HG03457 (cell line): ENCODE measurements around the gene DIP2A.

Experiments
- ATAC-seq: cut with Tn5 transposase; IDR thresholded peaks from one replicate; pipeline ENCODE4 v1.9.1; 2021; ENCODE audit warnings: moderate number of reproducible peaks; ENCODE audit not compliant: unreplicated experiment

DIP2A gene

DNA sequence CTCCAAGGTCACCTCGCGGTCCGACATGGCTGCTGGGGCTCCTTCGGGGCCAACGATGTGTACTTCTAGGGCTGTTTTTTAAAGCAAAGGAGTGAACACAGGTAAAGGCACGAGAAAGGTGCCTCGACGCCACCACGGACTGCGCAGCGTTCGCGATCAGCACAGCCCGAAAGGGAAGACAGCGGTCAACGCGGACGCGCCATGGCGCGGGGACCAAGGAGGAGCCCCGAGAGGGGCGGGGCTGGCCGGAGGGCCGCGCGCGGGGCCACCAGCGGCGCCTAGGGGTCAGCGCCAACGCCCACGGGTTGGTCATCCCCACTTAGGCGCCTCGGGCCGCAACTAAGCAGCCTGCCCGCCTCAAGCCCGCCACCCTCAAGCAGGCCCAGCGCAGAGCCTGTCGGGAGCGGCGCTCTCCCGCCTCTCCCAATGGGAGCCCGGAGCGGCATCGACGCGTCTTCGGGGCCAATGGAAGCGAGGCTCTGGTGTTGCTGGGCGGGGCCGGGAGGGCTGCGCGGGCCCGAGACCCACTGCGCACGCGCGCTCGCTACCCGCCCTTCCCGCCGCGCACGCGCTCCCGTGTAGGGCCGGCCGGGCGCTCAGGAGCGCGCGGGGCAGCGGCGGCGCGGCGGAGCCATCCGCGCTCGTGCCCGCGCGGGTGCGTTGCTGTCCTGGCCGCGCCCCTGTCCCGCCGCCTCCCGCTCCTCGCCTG, at the start of gene DIP2A:
Gene DIP2A (plus strand): TSS at position 577 of the 709 bp plus-strand sequence. CDS start 241 bp downstream, outside the sequence.
- ATAC-seq = peak; percentile 79

- no peak for ATAC-seq
Measured at GRCh38 chr21:46409641-46410406, 48.9 kb upstream of the DIP2A start.

DNA sequence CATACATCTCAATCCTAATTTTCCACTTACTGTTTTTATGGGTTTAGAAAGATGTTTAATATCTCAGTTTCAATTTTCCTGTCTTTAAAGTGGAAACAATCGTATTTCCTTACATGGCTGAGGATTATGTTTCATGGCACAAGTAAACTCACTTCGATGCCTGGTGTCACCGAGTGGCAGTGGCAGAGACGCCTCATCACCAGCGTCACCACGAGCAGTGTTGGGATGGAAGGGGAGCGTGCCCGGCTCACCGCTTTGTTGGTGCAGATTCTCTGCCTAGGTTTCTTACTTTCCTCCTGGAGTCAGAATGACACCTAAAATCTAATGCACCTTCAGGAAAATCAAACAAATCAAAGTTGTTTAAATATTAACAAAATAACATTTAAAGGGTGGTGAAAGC, 48.2 kb upstream of the DIP2A start:
- no peak for ATAC-seq

DNA sequence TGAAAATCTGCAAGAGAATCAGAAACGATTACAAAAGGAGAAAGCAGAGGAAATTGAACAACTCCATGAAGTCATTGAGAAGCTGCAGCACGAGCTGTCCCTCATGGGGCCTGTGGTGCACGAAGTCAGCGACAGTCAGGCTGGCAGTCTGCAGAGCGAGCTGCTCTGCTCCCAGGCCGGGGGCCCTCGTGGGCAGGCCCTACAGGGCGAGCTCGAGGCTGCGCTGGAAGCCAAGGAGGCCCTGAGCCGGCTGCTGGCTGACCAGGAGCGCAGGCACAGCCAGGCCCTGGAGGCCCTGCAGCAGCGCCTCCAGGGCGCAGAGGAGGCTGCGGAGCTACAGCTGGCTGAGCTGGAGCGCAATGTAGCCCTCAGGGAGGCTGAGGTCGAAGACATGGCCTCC, 47.5 kb upstream of the DIP2A start:
- ATAC-seq = no peak

GRCh38 chr21:46411691-46412090, 47.0 kb upstream of the DIP2A start:
- no peak for ATAC-seq

DNA sequence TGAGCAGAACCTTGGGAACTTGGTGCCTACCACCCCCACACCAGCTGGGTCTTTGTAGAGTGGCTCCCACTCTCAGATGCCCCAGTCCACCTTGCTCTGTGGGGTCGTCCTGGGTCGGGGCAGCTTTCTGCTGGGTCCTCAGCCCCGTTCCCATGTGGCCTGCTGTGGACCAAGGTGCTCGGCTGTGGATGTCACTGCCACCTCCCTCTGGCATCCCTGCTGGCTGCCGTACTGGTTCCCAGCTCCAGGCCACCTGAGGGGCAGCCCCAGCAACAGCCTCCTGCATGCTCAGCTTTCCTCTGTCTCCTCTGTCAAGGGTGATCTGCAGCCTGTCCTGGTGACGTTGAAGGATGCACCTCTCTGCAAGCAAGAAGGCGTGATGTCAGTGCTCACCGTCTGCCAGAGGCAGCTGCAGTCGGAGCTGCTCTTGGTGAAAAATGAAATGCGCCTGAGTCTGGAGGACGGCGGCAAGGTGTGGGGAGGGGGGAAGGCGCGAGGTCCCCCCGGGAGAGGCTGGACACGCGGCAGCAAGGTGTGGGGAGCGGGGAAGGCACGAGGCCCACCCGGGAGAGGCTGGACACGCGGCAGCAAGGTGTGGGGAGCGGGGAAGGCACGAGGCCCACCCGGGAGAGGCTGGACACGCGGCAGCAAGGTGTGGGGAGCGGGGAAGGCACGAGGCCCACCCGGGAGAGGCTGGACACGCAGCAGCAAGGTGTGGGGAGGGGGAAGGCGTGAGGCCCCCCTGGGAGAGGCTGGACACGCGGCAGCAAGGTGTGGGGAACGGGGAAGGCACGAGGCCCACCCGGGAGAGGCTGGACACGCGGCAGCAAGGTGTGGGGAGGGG, 45.9 kb upstream of the DIP2A start:
- ATAC-seq = no peak

GRCh38 chr21:46413365-46413696, 45.4 kb upstream of the DIP2A start:
- no peak for ATAC-seq

- no peak for ATAC-seq
Measured at GRCh38 chr21:46414965-46415275, 43.8 kb upstream of the DIP2A start.

DNA sequence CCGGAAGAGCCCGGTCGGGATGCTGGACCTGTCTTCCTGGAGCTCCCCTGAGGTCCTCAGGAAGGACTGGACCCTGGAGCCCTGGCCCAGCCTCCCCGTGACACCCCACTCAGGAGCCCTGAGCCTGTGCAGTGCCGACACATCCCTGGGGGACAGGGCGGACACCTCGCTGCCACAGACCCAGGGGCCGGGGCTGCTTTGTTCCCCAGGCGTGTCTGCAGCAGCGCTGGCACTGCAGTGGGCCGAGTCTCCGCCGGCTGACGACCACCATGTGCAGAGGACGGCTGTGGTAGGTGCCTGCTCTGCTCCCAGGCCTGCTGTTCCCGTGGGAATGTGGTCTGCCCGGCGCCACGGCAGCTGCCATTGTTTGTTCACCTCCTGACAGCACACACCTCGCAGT, 42.1 kb upstream of the DIP2A start:
- ATAC-seq = no peak

DNA sequence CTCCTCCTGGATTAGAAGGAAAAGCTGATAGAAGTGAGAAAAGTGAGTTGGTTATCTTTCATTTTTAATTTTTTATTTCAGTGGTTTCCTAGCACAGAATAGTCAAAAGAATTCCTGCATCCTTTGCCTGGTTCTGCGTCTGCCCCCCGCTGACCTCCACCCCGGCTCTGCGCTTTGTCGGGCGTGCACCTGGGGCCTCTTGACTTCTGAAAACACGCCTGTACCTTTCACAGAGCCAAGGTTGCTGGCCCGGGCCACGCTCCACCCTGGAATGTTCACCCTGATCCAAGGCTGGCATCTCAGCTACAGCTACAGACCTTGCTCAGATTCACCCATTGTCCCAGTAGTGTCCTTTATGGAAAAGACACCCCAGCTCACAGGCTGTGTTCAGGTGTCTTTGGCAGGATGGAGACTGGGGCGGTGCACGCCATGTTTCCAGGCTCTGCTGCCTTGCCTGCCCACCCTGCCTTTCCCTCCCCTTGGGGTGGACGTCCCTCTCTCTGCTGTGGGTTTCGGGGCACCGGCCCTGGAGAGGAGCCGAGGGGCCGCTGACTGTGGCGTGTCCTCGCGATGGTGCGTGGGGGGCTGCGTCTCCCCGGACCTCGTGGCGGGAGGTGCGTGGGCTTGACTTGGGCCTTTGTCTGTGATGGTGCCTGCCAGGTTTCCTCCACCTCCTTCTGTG, 40.3 kb upstream of the DIP2A start:
- ATAC-seq = no peak

- no peak for ATAC-seq
Measured at GRCh38 chr21:46420241-46421190, 38.2 kb upstream of the DIP2A start.

DNA sequence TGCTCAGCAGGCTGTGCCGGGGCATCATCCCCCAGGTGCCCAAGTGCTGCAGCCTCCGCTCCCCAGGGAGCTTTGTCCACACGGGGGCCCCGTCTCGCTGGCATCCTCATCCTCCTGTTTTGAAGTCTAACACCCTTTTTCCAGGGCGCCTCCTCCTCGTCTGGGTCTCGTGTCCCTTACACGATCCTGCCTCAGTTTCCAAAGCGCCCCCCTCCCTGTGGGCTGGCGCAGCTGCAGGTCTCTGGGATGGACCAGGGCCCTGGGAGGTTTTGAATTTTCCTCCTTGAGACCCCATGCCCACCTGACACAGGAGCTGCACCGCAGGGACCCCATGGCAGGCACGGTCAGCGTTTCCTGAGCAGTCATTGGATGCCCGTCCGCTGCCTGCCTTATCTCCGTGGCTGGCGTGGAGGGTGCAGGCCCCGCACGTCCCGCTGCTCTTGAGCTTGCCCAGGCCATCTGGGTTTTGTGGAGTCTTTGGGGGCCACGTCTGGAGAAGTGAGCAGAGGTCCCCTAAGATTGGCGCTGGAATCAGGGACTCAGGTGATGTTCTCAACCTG, 37.4 kb upstream of the DIP2A start:
- no peak for ATAC-seq

DNA sequence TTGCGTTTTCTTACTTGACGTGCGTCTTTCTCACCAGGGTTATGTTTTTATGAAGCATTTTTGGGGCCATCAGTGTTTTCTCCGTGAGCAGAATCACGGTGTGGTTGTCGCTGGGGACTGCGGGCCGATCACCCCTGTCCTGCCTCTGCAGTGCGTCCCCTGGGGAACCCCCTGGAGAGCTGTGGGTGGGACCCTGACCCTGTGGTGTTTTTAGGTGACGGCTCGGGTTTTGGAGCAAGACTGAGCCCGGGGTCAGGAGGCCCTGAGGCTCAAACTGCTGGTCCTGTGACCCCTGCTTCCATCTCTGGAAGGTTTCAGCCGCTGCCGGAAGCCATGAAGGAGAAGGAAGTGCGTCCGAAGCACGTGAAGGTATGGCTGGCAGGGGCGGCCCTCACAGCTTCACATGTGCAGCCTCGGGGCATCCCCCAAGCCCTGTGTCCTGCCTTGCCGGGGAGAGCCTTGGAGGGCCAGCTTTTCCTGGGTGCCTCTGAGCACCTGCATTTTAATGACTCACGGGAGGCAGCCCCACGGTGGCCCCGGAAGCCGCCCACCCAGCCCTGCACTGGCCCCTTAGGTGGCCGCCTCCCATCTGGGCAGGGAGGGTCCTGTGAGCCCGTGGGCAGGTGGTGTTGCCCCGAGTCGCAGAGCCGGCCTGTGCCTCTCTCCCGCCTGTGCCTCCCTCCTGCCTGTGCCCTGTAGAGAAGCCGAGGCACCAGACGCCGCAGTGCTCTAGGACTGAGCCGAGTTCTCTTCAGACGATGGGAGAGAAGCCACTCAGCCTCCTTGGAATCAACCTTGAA, 36.7 kb upstream of the DIP2A start:
- no peak for ATAC-seq

- no peak for ATAC-seq
Measured at GRCh38 chr21:46422636-46423241, 36.0 kb upstream of the DIP2A start.

GRCh38 chr21:46423546-46424038, 35.1 kb upstream of the DIP2A start:
- no peak for ATAC-seq

GRCh38 chr21:46424039-46424591, 34.6 kb upstream of the DIP2A start:
- ATAC-seq = no peak

DNA sequence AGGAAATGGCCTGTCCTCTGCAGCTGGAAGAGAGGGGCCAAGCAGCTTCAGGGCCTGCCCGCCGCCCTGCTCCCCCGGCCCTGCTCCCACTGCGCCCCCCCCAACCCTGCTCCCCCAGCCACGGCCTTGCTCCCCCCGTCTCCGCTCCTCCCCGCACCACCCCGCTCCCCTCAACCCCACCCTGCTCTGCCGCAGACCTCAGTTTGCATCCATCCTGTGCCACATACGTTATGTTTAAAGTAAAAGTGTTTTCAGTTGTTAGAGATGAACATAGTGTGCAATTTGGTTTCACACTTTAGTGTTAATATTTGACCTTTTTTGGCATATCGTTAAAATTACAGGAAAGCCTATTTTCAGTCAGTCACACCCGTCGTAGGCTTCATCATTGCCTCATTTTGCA, 34.1 kb upstream of the DIP2A start:
- no peak for ATAC-seq

DNA sequence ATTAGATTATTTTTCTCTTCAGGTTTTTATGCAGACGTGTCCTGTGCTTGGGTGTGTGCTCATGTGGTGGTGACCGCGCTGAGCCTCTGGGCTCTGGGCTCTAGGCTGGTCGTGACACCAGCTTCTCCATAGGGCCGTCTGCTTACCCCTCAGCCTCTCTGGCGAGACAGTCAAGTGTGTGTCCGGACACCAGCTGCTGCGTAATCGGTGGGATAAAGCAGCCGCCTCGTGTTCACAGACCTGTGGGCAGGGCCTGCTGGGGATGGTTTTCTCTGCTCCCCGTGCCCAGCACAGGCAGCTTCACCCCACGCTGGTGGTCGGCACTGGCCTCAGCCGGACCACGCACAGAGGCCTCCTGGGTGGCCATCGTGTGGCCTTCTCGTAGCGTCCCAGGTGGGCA, 33.6 kb upstream of the DIP2A start:
- no peak for ATAC-seq
